Jurkat, Clone E6-1 (cell line): ENCODE data around the gene SLC35F1.

Source experiments
- DNase-seq: peaks from one replicate; pipeline ENCODE4 v3.0.0-alpha.2; 2011; ENCODE audit warnings: low read depth, low spot score
- H3K4me3 ChIP-seq: 2 replicates; pipeline ENCODE4 v1.5.1; 2011; ENCODE audit warnings: mild to moderate bottlenecking, low read length, control low read depth, moderate library complexity

The SLC35F1 gene

DNA sequence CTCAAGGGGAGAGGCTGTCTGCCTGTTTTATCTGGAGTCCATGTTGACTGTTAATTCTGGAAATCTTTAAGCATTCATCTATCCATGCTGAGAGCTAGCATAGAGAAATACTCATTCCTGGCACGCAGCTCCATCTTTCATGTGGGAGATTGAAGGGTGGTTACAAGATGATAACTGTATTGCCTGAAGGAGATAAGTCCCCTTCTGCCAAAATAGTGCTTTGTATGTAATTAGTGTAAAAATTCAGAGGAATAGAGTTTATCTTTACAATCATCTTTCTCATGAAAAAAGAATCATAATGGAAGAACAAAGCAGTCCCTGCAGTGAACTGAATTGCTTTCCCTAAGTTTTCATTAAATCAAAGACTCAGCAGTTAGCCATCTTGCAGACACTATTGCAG, 256.5 kb downstream of the SLC35F1 start:
- no peak for DNase-seq
- no peak overlapping the region for H3K4me3 ChIP-seq

DNA sequence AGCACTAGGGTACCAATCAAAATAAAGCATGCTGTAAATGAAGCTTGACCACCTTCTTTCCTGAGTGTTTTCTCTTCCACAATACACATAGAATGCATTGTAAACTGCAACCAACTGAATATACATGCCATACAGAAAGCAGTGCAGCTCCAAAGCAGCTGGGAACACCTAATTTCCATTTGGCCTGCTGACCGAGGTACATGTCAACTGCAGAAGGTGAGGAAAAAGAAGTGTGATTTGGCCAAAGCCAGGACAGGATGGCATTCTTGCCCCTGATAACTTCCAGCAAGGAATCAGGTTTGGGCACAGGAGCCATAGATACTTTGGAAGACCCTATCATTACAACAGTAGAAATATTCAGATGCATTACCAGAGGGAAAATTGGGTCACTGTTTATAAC, 258.4 kb downstream of the SLC35F1 start:
- H3K4me3 ChIP-seq = no peak overlapping the region
- no peak for DNase-seq

DNA sequence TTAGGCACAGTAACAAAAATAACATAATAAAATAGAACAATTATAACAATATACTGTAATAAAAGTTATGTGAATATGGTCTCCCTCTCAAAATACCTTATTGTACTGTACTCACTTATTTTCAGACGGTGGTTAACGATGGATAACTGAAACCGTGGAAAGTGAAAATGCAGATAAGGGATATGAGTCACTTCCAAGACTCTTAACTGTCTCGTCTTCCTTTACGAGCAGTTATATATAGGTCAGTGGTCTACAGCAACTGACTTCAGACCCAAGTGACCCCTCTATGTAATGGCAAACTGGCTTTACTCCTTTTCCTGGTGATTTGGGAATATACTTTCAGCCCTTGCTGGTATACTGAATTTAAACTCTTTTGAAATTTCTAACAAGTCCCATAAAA, 261.4 kb downstream of the SLC35F1 start:
- no peak for DNase-seq
- no peak overlapping the region for H3K4me3 ChIP-seq

DNA sequence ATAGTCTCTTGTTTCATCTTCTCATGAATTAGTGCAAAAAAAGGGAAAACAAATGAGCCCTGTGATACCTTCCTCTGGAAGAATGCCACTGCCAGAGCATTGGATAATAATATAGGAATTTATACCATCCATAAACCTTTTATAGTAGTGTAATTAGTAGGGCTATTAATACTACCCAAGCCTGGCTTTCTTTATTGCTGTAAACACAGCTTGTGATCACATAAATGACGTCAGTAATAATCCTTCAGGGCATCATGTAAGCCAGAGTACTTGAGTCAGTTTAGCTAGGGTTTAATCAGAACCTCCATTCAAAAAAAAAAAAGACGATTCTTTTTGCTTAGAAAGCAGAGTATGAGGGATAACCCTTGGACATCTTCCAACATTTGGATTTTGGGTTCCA, 264.8 kb downstream of the SLC35F1 start:
- DNase-seq = no peak
- no peak overlapping the region for H3K4me3 ChIP-seq

DNA sequence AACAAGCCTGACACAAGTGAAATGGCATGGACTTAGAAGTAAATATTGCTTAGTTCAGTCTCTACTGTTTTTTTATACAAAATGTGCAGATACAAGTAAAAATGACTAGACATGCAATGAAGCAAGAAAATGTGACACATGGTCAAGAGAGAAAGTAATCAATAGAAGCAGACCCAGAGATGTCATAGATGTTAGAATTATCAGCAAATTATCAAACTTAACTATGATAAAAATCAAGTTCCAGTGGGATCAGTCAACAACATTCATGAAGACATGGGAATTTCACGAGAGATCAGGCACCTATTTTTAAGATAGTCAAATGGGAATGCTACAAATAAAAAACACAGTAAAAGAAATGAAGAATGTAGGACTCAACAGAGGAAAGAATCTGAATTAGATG, 267.0 kb downstream of the SLC35F1 start:
- DNase-seq = no peak
- no peak overlapping the region for H3K4me3 ChIP-seq

DNA sequence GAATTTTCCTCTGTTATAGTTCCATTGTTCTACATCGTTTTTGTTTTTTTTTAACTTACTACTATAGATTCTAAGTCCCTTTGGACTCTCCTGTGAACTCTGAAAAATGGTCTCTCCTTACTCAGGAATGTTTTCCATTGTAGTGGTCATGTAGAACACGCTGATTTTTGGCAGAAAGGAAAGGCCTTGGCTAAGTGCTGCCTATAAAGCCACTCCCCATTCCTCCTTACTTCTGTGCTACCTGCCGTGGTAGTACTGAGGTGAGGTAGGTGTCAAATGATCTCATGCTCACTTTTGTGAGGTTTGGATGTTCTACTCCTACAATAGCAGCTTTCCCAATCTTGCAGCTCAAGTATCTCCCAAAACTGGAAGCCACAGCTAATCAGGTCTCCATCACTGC, 270.7 kb downstream of the SLC35F1 start:
- DNase-seq = no peak
- no peak overlapping the region for H3K4me3 ChIP-seq

DNA sequence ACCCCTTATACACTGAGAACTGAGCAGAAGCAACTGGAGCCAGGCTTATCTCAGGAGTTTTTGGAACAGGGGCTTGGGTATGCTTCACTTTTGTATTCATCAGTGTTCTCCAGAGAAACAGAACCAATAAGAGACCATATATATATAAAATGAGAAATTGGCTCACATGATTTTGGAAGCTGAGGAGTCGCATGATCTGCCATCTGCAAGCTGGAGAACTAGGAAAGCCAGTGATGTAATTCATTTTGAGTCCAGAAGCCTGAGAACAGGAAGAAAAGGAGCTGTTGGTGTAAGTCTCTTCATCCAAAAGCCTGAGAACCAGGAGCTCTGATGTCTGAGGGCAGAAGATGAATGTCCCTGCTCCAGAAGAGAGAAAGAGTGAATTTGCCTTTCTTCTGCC, 272.0 kb downstream of the SLC35F1 start:
- DNase-seq = no peak
- H3K4me3 ChIP-seq = no peak overlapping the region

DNA sequence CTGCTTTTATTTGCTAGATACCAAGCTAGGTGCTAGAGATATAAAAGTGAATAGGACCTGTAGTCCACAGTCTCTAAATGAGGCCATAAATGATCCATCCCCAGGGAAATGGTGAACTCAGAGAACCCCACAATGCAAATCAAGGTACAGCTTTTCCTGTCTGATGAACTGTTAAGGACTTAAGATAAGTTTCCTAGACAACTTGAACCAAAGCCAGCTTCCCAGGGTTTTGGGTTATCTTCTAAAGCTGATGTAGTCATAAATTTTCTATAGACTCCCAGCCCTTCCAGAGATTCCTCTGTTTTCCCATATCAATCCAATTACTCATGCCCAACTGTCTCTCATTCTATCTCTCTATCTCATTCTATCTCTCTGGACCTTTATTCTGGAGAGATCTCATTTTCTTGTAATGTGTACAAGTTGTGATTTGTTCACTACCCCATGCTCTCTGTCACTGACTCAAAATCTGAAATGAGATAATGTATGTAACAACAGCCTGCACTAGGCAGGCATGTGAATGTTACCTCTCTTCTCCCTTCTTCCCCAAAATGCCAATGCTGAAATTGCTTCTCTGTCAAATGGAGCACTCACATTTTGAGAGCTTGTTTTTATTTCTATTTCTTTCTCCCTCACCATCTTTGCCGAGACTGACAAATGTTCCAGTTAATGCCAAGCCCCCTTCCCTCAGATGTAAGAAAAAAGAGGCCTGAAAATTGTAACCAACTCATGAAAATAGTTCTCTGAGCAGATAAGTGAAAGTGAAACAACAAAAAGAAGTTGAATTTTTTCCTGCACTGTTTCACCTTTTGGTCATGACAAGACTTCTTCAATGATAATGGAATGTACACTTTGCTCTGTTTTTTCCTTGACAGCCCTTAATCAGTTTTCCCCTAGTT, 279.9 kb downstream of the SLC35F1 start:
- no peak overlapping the region for H3K4me3 ChIP-seq
- no peak for DNase-seq

DNA sequence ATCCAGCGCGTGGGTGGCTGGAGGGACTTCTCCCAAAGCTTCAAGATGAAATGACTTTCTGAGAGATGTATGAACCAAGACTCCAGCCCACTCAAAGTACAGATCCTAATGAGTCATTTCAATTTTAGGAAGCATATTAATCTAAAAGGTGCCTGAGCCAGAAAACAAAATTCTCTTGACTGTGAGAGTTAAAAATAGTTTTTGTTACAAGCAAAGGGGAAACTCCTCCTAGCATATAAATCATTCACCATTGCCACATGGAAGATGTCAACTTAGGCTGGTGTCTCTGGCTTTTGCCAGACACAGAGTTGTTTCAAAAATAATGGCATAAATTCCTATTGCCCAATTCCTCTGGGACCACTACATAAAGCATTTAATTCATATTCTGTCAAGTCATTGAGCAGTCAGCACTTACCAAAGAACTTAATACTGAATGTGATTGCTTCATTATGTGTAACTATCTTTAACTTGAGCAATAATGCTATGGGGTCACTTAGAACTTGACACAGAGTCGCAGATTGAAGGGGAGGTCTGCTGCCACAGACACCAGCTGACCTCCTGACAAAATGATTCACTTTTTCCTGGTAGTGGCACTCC, 280.6 kb downstream of the SLC35F1 start:
- DNase-seq = no peak
- no peak overlapping the region for H3K4me3 ChIP-seq

DNA sequence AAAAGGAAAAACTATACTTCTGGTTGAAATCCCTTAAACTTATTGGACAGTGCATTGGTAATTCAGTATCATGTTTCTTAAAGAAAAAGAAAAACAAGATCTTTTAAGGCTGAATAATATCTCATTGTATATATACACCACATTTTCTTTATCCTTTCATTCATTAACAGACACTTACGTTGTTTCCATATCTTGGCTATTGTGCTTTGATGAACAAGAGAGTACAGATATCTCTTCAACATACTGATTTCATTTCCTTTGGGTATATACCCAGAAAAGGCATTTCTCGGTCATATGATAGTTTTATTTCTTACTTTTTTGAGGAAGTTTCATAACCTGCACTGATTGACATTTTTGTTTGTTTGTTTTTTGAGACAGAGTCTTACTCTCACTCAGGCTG, 281.5 kb downstream of the SLC35F1 start:
- no peak overlapping the region for H3K4me3 ChIP-seq
- DNase-seq = no peak

DNA sequence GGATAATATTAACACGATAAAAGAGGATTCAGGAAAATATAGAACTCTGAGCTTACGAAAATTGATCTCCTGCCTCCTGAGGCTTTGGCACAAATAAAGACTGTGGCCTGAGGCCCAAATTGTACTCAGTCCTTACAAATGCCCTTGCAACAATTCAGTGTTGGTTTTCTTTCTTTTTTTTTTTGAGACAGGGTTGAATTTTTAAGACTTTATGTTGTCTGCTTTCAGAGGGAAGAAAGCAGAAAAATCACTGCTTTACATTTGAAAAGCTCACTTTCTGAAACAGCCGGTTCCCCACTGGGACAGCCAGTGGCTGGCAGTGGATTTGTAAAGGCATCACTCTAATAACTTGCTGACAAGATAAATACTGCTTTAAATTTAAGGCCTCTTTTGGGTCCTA, 290.5 kb downstream of the SLC35F1 start:
- H3K4me3 ChIP-seq = no peak overlapping the region
- no peak for DNase-seq

DNA sequence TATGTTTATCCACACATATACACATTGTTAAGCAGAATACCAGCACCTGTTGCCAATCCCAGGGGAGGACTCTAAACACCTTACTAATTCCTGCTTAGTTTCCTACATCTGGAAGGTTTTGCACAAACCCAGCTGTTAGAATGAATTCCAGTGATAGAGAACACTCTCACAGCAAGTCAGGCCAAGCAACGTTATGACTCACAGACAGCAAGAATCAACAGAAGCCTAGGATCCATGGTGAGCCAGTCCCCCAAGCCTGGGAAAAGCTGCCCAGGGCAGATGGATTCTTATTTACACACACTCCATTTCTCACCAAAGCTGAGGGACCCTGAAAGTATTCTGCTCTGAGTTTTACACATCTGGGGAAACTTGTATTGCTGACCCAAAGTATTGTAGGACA, 291.7 kb downstream of the SLC35F1 start:
- H3K4me3 ChIP-seq = no peak overlapping the region
- no peak for DNase-seq

DNA sequence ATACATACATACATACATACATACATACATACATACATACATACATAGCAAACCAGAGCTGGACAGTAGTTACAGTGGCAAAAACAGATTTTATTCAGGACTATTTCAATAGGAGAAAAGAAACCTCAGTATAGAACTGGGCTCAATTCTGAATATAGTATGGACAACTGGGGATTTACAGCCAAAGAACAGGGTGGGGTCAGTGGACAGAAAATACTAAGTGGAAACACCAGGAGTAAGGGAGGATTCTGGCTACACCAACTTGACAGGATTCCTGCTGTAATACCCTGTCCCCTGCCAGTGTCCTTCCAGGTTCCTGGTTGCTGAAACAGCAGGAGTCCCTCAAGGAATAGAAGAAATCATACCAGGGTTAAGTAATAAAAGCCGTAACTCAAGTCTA, 293.1 kb downstream of the SLC35F1 start:
- no peak for DNase-seq
- H3K4me3 ChIP-seq = no peak overlapping the region

DNA sequence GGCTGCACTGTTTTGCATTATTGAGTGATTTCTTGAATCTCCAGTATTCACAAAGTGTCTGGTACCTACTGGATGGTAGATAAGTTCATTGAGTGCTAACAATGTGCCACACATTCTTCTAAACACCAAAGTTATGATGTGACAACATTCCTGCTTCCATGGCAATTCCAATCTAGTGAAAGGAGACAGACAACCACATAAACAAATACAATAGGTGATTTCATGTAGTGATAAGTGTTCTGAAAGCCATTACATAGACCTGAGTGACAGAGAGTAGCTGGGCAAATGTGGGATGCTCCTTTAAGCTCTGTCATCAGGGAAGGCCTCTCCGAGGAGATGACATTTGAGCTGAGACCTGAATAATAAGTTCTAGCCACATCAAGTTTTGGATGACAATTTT, 295.5 kb downstream of the SLC35F1 start:
- no peak overlapping the region for H3K4me3 ChIP-seq
- no peak for DNase-seq

DNA sequence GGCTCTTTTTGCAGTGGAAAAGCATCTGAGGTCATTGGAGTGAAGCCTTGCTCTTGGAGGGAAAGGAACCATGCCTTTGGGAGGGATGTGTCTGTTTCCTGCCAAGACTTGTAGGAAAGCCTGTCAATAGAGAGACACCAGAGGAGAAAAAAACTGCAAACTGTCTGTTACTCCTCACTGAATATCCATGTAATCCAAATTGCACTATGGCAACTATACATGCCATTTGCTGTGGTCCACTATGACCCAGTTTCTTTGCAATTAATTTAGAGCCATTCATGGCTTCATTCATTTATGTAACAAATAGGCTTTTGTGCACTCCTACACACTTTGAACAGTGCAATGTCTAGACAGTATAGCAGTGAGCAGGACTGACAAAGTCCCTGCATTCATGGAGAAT, 296.5 kb downstream of the SLC35F1 start:
- no peak overlapping the region for H3K4me3 ChIP-seq
- no peak for DNase-seq

DNA sequence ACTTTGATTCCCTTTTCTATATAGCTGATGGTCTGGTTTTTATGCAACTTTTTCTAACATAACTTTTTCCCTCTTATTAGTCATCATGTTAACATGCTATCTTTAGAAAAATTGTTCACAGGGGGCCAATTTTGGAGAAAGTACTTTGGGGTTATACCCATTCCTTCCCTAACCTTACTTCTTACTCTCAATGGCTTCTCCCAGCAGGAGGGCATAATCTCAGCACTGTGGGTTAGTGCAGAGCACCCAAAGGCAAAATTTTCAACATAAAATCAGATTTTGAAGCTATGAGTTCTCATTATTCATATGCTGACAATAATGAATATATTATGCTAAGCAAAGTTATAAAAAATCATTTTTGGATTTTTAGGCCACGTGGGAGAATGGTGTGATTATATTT, 299.2 kb downstream of the SLC35F1 start:
- no peak for DNase-seq

DNA sequence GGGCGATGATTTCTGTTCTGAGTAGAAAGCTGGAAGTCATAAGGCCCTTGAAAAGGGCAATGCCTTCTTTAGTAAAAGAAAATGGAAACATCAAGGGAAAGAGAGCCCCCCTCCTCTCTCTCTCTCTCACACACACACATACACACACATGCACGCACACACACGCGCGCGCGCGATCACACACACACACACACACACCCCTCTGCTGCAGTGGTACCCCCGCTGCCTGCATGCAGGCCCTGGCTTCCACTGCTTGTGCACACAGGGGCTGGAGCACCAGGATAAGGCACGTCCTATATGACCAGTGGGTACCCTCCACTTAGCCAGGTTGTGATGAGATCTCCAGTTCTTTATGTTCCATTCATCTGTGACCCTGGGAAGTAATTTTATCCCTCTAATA, 300.9 kb downstream of the SLC35F1 start:
- DNase-seq = no peak
- no peak overlapping the region for H3K4me3 ChIP-seq

More for the DNA sequence above, 299.2 kb downstream of the SLC35F1 start:
- no peak overlapping the region for H3K4me3 ChIP-seq

DNA sequence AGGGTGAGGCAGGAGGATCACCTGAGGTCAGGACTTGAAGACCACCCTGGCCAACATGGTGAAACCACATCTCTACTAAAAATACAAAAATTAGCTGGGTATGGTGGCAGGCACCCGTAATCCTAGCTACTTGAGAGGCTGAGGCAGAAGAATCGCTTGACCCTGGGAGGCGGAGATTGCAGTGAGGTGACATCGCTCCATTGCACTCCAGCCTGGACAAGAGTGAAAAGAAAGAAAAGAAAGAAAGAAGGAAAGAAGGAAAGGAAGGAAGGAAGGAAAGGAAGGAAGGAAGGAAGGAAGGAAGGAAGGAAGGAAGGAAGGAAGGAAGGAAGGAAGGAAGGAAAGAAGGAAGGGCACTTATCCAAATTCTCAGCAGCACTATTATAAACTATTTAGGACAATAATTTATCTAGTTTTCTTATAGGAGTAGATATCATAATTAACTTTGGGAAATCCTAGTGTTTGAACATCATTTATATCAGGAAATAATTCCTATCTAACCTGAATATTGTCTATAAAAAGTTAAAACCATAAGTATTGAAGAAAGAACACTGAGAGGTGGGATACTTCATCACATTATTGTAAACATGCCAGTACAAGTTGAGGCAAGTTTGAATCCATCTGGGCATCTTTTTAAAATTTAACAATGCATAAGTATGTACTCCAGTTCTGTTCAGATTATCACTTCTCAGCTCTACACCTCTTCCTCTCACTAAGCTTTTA, 305.5 kb downstream of the SLC35F1 start:
- DNase-seq = no peak
- H3K4me3 ChIP-seq = no peak overlapping the region

DNA sequence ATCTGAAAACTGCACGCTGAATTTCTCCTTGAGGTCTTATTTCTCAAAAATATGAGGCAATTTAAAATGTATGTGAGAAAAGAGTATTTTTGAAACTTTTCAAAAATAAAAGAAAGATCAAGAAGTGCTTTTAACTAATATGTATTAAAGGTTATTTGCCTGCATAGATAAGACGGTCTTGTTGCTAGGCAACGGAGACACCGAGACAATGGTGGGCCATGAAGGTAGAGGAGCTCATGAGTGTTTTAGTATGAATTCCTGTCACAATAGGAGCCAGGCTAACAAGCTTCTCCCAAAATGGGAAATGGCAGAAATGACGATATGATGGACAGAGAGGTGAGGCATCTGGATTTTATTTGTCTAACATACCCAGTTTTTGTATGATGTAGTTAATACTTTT, 308.2 kb downstream of the SLC35F1 start:
- H3K4me3 ChIP-seq = no peak overlapping the region
- DNase-seq = no peak

DNA sequence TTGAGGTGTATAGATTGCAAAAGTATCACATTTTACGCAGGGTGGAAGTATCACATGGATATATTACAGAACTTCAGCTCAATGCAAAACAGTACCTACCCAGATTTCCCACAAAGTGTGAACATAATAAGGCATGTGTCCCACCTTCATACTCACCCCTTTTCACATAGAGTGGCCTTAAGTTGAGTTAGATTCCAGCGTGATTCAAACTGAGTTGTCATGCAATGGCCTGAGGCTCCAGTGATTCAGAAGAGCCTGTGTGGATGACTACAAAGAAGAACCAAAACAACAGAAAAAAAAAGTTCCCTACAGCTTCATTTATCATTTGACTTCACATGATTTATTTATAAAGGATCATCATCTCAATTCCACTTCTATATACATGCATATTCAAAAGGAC, 309.7 kb downstream of the SLC35F1 start:
- no peak overlapping the region for H3K4me3 ChIP-seq
- DNase-seq = no peak
